Measurements from ENCODE around the gene SLC39A6.
"Not testable (repeated sequence)": the region's sequence is repeated elsewhere in the genome, so short reads cannot be mapped to it uniquely, and the experiment has no call there.

The SLC39A6 gene

DNA sequence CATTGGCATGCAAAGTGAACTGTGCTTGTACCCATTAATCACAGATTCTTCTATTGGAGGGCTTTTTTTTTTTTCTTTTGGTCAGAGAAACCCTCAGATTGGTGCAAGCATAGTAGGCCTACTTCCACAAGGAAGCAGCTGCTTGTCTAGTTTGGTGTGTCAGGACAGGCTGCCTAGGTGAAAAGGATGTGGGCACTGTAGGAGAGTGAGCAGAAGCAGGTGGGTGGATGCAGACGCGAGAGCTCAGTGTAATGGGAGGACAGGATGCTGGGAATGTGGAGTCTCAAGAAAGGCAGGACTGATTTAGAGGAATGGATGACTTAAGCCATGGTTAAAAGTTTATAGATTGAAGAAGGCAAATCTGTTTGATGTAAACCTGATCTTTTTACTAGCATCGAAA lies 3.6 kb upstream of the SLC39A6 start:
- DNase-seq: no peak

- no peak for DNase-seq
Measured at GRCh38 chr18:36131692-36132483, 2.7 kb upstream of the SLC39A6 start.

DNA sequence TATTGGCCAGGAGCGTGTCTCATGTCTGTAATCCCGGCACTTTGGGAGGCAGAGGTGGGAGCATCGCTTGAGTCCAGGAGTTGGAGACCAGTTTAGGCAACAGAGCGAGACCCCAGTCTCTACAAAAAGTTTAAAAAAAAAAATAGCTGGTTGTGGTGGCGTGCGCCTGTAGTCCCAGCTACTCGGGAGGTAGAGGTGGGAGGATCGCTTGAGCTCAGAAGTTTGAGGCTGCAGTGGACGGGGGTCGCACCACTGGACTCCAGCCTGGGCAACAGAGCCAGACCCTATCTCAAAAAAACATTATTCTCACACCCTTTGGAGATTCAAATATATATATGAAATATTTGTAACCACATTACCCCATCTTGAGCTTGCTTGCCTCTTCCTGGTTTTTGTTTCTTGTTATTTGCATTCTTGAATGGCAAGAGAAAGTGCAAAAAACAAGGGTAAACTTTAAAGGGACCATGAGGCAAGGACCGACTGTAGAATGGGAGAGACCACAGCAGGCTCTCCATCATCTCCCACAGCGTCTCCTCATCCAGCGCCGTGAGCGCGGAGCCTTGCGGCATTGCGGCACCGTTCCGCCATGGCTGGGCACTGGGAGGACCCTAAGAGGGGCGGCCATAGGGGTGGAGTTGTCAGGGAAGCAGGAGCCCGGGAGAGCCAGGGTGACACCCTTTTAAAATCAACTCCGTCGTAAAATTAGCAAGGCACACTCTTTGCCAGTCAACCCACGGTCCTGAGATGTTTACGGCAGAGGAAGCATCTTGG lies 1.9 kb upstream of the SLC39A6 start:
- no peak for DNase-seq

- no peak for DNase-seq
Measured at GRCh38 chr18:36130039-36130831, 1.1 kb upstream of the SLC39A6 start.

- DNase-seq: no peak
Measured at GRCh38 chr18:36128907-36129299, 237 bp downstream of the SLC39A6 start.

- no peak for DNase-seq
Measured at GRCh38 chr18:36128530-36128870, 640 bp downstream of the SLC39A6 start.

- no peak for DNase-seq
Measured at GRCh38 chr18:36127836-36128529, 1.2 kb downstream of the SLC39A6 start.

DNA sequence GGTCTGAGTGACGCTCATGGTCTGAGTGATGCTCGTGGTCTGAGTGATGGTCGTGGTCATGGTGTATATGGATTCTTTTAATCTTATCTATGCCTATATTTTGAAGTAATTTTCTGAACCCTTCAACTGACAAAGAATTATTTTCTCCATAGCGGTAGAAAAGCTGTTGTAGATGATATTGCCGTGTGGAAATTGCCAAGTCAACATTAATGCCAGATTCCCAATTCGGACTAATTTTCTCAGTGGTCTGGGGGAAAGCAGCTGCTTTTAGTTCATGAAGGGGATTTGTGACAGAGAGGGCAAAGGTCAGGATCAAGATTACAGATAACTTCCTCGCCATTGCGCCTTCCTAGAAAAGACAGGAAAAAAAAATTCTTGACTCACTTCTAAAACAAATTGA lies 2.5 kb downstream of the SLC39A6 start:
- no peak for DNase-seq

DNA sequence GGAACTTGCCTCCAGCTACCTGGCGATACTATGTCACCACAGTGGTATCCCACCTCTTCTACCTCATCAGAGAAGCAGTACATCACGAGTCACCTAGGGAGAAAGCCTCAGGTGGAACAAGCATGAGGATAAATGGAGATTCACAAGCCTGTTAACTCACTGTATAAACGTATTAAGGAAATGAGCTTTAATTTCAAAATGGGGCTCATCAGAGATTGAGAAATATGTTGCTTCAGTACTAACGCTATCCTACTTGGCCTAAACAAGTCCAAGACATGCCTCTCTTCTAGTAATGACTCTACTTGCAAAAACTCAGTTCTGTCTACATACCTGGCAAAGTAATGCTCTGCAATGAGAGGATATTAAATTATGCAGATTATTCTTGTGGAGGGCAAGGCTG lies 4.3 kb downstream of the SLC39A6 start:
- no peak for DNase-seq

DNA sequence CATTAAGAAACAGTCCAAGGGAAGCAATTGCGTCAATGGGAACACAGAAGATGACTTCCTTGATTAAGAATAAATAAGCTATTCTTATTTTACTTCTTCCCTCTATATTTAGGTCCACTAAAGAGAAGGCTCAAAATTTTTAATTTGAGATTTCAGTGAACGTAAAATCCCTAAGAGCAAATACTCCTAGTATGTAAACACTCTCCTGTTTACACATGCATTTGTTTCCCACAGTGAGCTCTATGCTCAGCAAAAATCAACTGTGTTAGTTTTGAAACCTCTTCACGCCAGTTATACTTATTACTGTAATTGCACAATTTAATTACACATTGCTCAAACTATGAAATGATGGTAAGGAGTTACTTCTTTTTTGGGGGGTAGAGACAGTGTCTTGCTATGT lies 8.8 kb downstream of the SLC39A6 start:
- DNase-seq: no peak

- DNase-seq: not testable (repeated sequence)
Measured at GRCh38 chr18:36116771-36117170, 12.4 kb downstream of the SLC39A6 start.

DNA sequence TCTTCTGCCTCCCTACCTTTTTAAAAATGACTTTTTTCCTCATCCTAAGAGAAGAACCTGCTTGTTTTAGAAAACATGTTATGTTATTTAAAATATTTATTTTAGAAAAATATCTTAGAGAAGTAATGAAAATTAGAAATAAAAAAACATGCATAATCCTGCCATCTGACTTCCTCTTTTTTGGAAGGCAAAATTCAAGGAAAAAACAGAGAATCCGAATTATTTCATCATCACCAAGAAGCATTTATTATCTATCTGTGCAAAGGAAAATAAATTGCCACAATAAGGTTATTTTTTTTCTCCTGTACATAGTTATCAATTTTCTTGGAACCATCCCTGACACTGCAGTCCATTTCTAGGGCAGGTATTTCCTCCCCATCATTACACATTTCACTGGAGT lies 14.4 kb downstream of the SLC39A6 start:
- DNase-seq: no peak

- no peak for DNase-seq
Measured at GRCh38 chr18:36114251-36114650, 14.9 kb downstream of the SLC39A6 start.

DNA sequence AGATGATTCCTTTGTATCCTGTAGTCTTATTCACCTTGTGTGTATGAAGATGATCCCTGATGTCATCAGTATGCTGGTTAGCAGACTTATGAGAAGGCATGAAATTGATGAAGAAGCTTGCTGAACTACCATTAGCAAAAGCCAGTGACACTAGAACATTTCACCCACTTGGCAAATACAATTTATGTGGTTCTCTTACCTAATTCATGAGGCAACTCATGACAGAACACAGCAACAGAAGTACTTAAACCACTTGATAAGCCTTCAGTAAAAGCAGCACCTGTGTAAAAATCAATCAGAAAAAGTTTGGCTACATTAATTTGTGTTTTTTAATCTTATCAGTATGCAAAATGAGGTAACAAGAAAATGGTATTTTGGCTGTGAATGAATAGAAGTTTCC lies 16.8 kb downstream of the SLC39A6 start:
- DNase-seq: no peak

- DNase-seq: no peak
Measured at GRCh38 chr18:36109737-36110136, 19.4 kb downstream of the SLC39A6 start.

DNA sequence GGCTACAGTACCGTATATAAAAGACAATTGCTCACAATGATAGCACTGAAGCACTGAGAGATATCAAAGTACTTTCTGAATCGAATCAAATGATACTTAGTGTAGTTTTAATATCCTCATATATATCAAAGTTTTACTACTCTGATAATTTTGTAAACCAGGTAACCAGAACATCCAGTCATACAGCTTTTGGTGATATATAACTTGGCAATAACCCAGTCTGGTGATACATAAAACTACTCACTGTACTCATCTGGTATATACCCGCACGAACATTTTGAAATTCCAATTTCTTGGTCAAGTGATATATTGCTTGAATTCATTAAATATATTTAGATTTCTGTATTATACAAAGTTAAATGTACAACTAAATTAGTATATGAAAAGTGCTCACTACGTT lies 20.5 kb downstream of the SLC39A6 start:
- DNase-seq: no peak

DNA sequence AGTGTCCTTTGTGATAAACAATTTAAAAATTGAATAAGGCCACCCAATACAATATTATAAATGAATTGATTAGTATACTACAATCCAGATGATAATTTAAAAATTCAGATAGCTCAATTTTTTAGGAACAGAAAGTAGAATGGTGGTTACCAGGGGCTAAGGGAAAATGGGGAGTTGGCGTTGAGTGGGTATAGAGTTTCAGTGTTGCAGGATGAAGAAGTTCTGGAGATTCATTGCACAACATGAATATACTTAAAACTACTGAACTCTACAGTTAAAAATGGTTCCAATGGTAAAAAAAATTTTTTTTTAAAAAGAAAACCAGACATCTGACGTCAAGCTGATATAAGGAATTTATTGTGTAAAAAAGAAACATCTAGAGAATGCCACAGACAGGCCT lies 20.9 kb downstream of the SLC39A6 start:
- DNase-seq: no peak

- no peak for DNase-seq
Measured at GRCh38 chr18:36107477-36107876, 21.7 kb downstream of the SLC39A6 start.

DNA sequence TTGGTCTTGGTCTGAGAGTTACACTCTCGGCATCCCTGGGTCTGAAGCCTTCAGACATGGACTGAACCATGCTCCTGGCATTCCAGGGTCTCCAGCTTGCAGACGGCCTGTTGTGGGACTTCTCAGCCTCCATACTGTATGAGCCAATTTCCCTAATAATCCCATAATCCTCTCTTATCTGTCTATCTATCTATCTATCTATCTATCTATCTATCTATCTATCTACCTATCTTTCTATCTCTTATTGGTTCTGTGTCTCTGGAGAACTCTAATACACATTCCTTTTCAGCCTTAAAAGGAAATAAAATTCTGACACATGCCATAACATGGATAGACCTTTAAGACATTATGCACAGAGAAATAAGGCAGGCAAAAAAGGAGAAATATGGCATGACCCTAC lies 24.4 kb downstream of the SLC39A6 start:
- no peak for DNase-seq

DNA sequence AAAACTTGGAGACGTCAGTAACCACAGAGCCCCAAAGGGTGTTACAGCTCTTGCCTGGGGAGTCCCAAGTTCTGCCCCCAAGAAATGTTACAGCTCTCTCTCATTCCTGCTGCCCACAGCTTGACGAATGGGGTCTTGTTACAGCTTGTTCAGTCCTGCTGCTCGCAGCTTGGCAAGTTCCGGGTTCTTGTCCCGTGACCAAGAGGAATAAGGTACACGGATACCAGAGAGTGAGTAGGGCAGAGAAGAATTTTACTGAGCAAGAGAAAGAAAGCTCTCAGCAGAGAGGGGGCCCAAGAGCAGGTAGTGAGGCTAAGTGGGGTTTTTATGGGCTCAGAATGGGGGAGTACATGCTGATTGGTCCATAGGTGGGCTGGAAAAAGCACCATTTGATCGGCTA lies 27.2 kb downstream of the SLC39A6 start:
- no peak for DNase-seq

DNA sequence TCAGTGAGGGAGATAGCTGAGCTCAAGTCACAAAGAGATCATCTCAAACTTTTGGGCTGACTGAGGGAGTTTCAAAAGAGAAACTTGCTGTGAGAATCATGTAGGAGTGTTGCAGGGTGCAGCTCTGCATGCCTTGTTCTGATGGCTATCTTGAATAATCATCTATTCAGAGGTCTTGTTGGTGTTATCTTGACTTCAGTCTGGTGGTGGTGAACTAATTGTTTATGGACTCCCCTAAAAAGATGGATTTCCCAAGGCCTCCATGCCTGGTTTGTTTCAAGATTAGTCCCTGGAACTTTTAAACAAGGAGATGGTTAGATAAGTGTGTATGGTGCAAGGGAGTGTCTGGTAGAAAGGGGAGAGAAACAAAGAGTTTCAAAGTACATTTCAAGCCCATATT lies 29.8 kb downstream of the SLC39A6 start:
- no peak for DNase-seq

- DNase-seq: no peak
Measured at GRCh38 chr18:36096955-36097354, 32.2 kb downstream of the SLC39A6 start.

GRCh38 chr18:36095936-36096519 lies 33.1 kb downstream of the SLC39A6 start:
- peak; percentile 5 for DNase-seq
